VCaP (cell line): Measurements from ENCODE around the gene UBR2.

Experiments used
- H3K27ac ChIP-seq: fragments of 450-650 bp; 2 replicates; pipeline ENCODE4 v1.5.1; 2017
- CTCF ChIP-seq: fragments of 450-650 bp; conservative IDR thresholded peaks from 2 replicates; pipeline ENCODE4 v1.5.1; 2017; ENCODE audit warnings: mild to moderate bottlenecking, moderate library complexity

Gene UBR2

GRCh38 chr6:42563697-42564505 is at the start of gene UBR2:
UBR2 (plus strand) TSS chr6:42564029; CDS start chr6:42564320, 291 bp downstream.
- peak within 1 kb of the TSS; percentile 87 for H3K27ac ChIP-seq
- TF ChIP-seq CTCF: no peak; the same call in 1 of the 2 replicates

- no peak overlapping the region for H3K27ac ChIP-seq
- TF ChIP-seq CTCF: no peak
Measured at GRCh38 chr6:42514745-42515144, 49.1 kb upstream of the UBR2 start.

- H3K27ac ChIP-seq: no peak overlapping the region
- TF ChIP-seq CTCF: no peak
Measured at GRCh38 chr6:42519779-42520178, 44.0 kb upstream of the UBR2 start.

GRCh38 chr6:42520786-42521607 is 42.8 kb upstream of the UBR2 start:
- no peak for TF ChIP-seq CTCF
- no peak overlapping the region for H3K27ac ChIP-seq

GRCh38 chr6:42522036-42522435 is 41.8 kb upstream of the UBR2 start:
- no peak overlapping the region for H3K27ac ChIP-seq
- TF ChIP-seq CTCF: no peak

GRCh38 chr6:42522942-42523814 is 40.7 kb upstream of the UBR2 start:
- TF ChIP-seq CTCF: no peak
- no peak overlapping the region for H3K27ac ChIP-seq
